H1 (cell line): ENCODE measurements around the gene JMJD8. TPM values are rescaled to one million over a fixed set of nuclear protein-coding genes. Genes with fewer than 3 reads are reported as not detected.

Source experiments
- CHD7 ChIP-seq: fragments of 300-600 bp; sonication (generic); IDR thresholded peaks from 2 replicates; pipeline ENCODE4 v1.7.1; 2012; ENCODE audit warnings: low read length, moderate library complexity, mild to moderate bottlenecking, inconsistent platforms; ENCODE audit not compliant: insufficient replicate concordance
- KDM5A ChIP-seq: fragments of 200-600 bp; IDR thresholded peaks from 2 replicates; pipeline ENCODE4 v1.7.1; 2012; ENCODE audit warnings: mild to moderate bottlenecking, low read length, inconsistent platforms, mixed read lengths
- polyA plus RNA-seq, 7 experiments: library from polyadenylated mRNA; depleted of rRNA in 3 of 7; stranded (reverse) in 5 of 7; unstranded in 2 of 7; fragments of >200 nt in 5 of 7; fragments of 200-250 nt in 2 of 7; gene quantifications; 1 replicate in 5 of 7; 2 replicates in 1 of 7; 4 replicates in 1 of 7; pipeline versions ENCODE4 v1.2.1 to v1.2.3, GENCODE V29; 2011 to 2013; ENCODE audit warnings: missing spikeins in 2 of 7, mixed read lengths in 2 of 7
- total RNA-seq: library from RNA; stranded (reverse); fragmentation: NEBNext Ultra II Directional; extraction: Animal tissue kit (Norgen Biotek cat#: 25700); gene quantifications from 2 replicates; pipeline ENCODE4 v1.2.1, GENCODE V29; 2021

Gene JMJD8
- total and polyA plus RNA-seq, 2 of the 8 experiments (the other 6 are each of a cell fraction or from before 2014, with no cell fraction given): 46.4 to 87.4 TPM

- TF ChIP-seq CHD7 (no peak), KDM5A (no peak)
These were observed 9.2 kb upstream of the JMJD8 start (continued) for GRCh38 chr16:693364-693763.
